ENCODE results near the gene PSAT1.

DNA sequence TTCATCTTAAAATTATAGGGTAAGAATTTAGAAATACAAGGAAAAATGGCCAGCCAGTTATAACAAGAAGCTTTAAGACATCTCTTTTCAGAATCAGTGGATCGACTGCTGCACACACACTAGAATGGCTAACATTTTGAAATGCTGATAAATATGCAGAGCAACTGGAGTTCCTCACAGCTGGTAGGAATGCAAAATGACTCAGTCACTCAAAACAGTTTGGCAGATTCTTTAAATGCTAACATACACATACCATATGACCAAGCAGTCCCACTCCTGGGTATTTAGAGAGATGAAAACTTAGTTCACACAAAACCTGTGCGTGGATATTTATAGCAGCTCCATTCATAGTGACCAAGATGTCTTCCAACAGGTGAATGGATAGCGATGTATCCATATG lies 23.2 kb upstream of the PSAT1 start:
- TF ChIP-seq POLR2AphosphoS5 (IDR thresholded peaks at IDR 0.05; ENCODE audit: borderline replicate concordance, low read depth, low read length) (no peak), EZH2 (IDR thresholded peaks at IDR 0.05) (no peak)
